ENCODE measurements around the gene KCNIP4. TPM values are rescaled to one million over a fixed set of nuclear protein-coding genes. Genes with fewer than 3 reads are reported as not detected.

The KCNIP4 gene
- polyA plus RNA-seq, 1 donor (not counting 4 experiments of a cell fraction or from before 2014, with no cell fraction given): 0.07 TPM

- no peaks in the 10 kb centered on the region for H3K9me3 ChIP-seq (ENCODE audit: control insufficient read depth, low read depth, low read length)
- TF ChIP-seq EZH2 (IDR thresholded peaks at IDR 0.05; ENCODE audit: low read length): no peak
- TF ChIP-seq CTCF (optimal IDR thresholded peaks at IDR 0.05 in 1 of 3, IDR thresholded peaks at IDR 0.05 in 1 of 3, conservative IDR thresholded peaks at IDR 0.05 in 1 of 3; ENCODE audit: extremely low read depth in 1 of 3, insufficient read depth in 2 of 3, low read length in 3 of 3): no peak
- no peak for FAIRE-seq
Observed at GRCh38 chr4:20922962-20923361, 1025.6 kb downstream of the KCNIP4 start.

GRCh38 chr4:20916106-20916505 is 1032.5 kb downstream of the KCNIP4 start:
- dilution Hi-C loops (cut with MboI; ENCODE audit: extremely low pct_ligation_motif_present, low sequenced_read_pairs): no loop called here
- H3K4me2 ChIP-seq (ENCODE audit: control insufficient read depth, extremely low read depth, insufficient read depth, low read depth, low read length): no peak overlapping the region
- no peak for FAIRE-seq

More at GRCh38 chr4:20922962-20923361, 1025.6 kb downstream of the KCNIP4 start:
- no peak overlapping the region for H3K9ac ChIP-seq (ENCODE audit: control insufficient read depth, extremely low read depth, insufficient read depth, low read length)
- H3K4me1 ChIP-seq (ENCODE audit: control insufficient read depth, extremely low read depth, insufficient read depth, low read length): no peaks in the 10 kb centered on the region
- H2AFZ ChIP-seq (ENCODE audit: control insufficient read depth, low read length): no peak overlapping the region
- no peaks in the 10 kb centered on the region for H3K9me1 ChIP-seq (ENCODE audit: control insufficient read depth, extremely low read depth, insufficient read depth, low read length)
- no peak overlapping the region for H3K4me3 ChIP-seq (ENCODE audit: control insufficient read depth in 2 of 3, extremely low read depth in 1 of 3, insufficient read depth in 2 of 3, low read depth in 1 of 3, low read length in 3 of 3)
- H3K36me3 ChIP-seq (ENCODE audit: control insufficient read depth in 2 of 2, extremely low read depth in 1 of 2, insufficient read depth in 2 of 2, low read length in 2 of 2): no peaks in the 10 kb centered on the region
- H3K4me2 ChIP-seq (ENCODE audit: control insufficient read depth, extremely low read depth, insufficient read depth, low read depth, low read length): no peak overlapping the region
- dilution Hi-C loops (cut with MboI; ENCODE audit: extremely low pct_ligation_motif_present, low sequenced_read_pairs): no loop called here
- no peaks in the 10 kb centered on the region for H3K27me3 ChIP-seq (ENCODE audit: control insufficient read depth, extremely low read depth, insufficient read depth, low read length)
- no peak overlapping the region for H3K27ac ChIP-seq (ENCODE audit: control insufficient read depth, insufficient read depth, low read length)
- H4K20me1 ChIP-seq (ENCODE audit: control insufficient read depth, extremely low read depth, insufficient read depth, low read length): no peaks in the 10 kb centered on the region
- DNase-seq (ENCODE audit: low read depth, low spot score): no peak
- H3K79me2 ChIP-seq (ENCODE audit: control insufficient read depth, insufficient read depth, low read length): no peaks in the 10 kb centered on the region

GRCh38 chr4:20904966-20905365 is 1043.6 kb downstream of the KCNIP4 start:
- no peak overlapping the region for H3K27ac ChIP-seq (ENCODE audit: control insufficient read depth, insufficient read depth, low read length)
- no peak overlapping the region for H3K4me3 ChIP-seq (ENCODE audit: control insufficient read depth in 2 of 3, extremely low read depth in 1 of 3, insufficient read depth in 2 of 3, low read depth in 1 of 3, low read length in 3 of 3)
- H3K4me2 ChIP-seq (ENCODE audit: control insufficient read depth, extremely low read depth, insufficient read depth, low read depth, low read length): no peak overlapping the region
- dilution Hi-C loops (cut with MboI; ENCODE audit: extremely low pct_ligation_motif_present, low sequenced_read_pairs): no loop called here
- no peak for TF ChIP-seq EZH2 (IDR thresholded peaks at IDR 0.05; ENCODE audit: low read length)
- no peak for TF ChIP-seq CTCF (optimal IDR thresholded peaks at IDR 0.05 in 1 of 3, IDR thresholded peaks at IDR 0.05 in 1 of 3, conservative IDR thresholded peaks at IDR 0.05 in 1 of 3; ENCODE audit: extremely low read depth in 1 of 3, insufficient read depth in 2 of 3, low read length in 3 of 3)
- H3K4me1 ChIP-seq (ENCODE audit: control insufficient read depth, extremely low read depth, insufficient read depth, low read length): no peaks in the 10 kb centered on the region
- no peak overlapping the region for H2AFZ ChIP-seq (ENCODE audit: control insufficient read depth, low read length)
- no peaks in the 10 kb centered on the region for H4K20me1 ChIP-seq (ENCODE audit: control insufficient read depth, extremely low read depth, insufficient read depth, low read length)
- DNase-seq (ENCODE audit: low read depth, low spot score) (no peak), FAIRE-seq (no peak)
- H3K27me3 ChIP-seq (ENCODE audit: control insufficient read depth, extremely low read depth, insufficient read depth, low read length): no peaks in the 10 kb centered on the region
- H3K9me1 ChIP-seq (ENCODE audit: control insufficient read depth, extremely low read depth, insufficient read depth, low read length): no peaks in the 10 kb centered on the region
- H3K36me3 ChIP-seq (ENCODE audit: control insufficient read depth in 2 of 2, extremely low read depth in 1 of 2, insufficient read depth in 2 of 2, low read length in 2 of 2): no peaks in the 10 kb centered on the region
- no peaks in the 10 kb centered on the region for H3K9me3 ChIP-seq (ENCODE audit: control insufficient read depth, low read depth, low read length)
- no peak overlapping the region for H3K9ac ChIP-seq (ENCODE audit: control insufficient read depth, extremely low read depth, insufficient read depth, low read length)
- no peaks in the 10 kb centered on the region for H3K79me2 ChIP-seq (ENCODE audit: control insufficient read depth, insufficient read depth, low read length)

More at GRCh38 chr4:20916106-20916505, 1032.5 kb downstream of the KCNIP4 start:
- Histone ChIP-seq H4K20me1 (ENCODE audit: control insufficient read depth, extremely low read depth, insufficient read depth, low read length) (no peaks in the 10 kb centered on the region), H3K9me3 (ENCODE audit: control insufficient read depth, low read depth, low read length) (no peaks in the 10 kb centered on the region), H3K27ac (ENCODE audit: control insufficient read depth, insufficient read depth, low read length) (no peak overlapping the region), H2AFZ (ENCODE audit: control insufficient read depth, low read length) (no peak overlapping the region), H3K36me3 (ENCODE audit: control insufficient read depth in 2 of 2, extremely low read depth in 1 of 2, insufficient read depth in 2 of 2, low read length in 2 of 2) (no peaks in the 10 kb centered on the region), H3K27me3 (ENCODE audit: control insufficient read depth, extremely low read depth, insufficient read depth, low read length) (no peaks in the 10 kb centered on the region), H3K4me1 (ENCODE audit: control insufficient read depth, extremely low read depth, insufficient read depth, low read length) (no peaks in the 10 kb centered on the region), H3K79me2 (ENCODE audit: control insufficient read depth, insufficient read depth, low read length) (no peaks in the 10 kb centered on the region), H3K4me3 (ENCODE audit: control insufficient read depth in 2 of 3, extremely low read depth in 1 of 3, insufficient read depth in 2 of 3, low read depth in 1 of 3, low read length in 3 of 3) (no peak overlapping the region), H3K9me1 (ENCODE audit: control insufficient read depth, extremely low read depth, insufficient read depth, low read length) (no peaks in the 10 kb centered on the region), H3K9ac (ENCODE audit: control insufficient read depth, extremely low read depth, insufficient read depth, low read length) (no peak overlapping the region)
- TF ChIP-seq EZH2 (IDR thresholded peaks at IDR 0.05; ENCODE audit: low read length): no peak
- no peak for DNase-seq (ENCODE audit: low read depth, low spot score)

All from keratinocyte (primary cell).